Measurements from ENCODE around the gene KLHL13.
"Not testable (repeated sequence)": the region's sequence is repeated elsewhere in the genome, so short reads cannot be mapped to it uniquely, and the experiment has no call there.

KLHL13 gene

GRCh38 chrX:118088084-118088483 lies 28.5 kb downstream of the KLHL13 start:
- DNase-seq, result no peak

GRCh38 chrX:118074196-118074595 lies 42.4 kb downstream of the KLHL13 start:
- no peak for DNase-seq

- DNase-seq, result no peak
Measured at GRCh38 chrX:118066867-118067515, 49.6 kb downstream of the KLHL13 start.

GRCh38 chrX:118062817-118063615 lies 53.6 kb downstream of the KLHL13 start:
- no peak for DNase-seq

GRCh38 chrX:118062048-118062789 lies 54.4 kb downstream of the KLHL13 start:
- DNase-seq, result no peak

GRCh38 chrX:118058924-118059323 lies 57.7 kb downstream of the KLHL13 start:
- no peak for DNase-seq

- no peak for DNase-seq
Measured at GRCh38 chrX:118056870-118057269, 59.7 kb downstream of the KLHL13 start.

GRCh38 chrX:118049713-118050112 lies 66.9 kb downstream of the KLHL13 start:
- DNase-seq, result no peak

GRCh38 chrX:118047446-118048186 lies 69.0 kb downstream of the KLHL13 start:
- DNase-seq, result no peak

- no peak for DNase-seq
Measured at GRCh38 chrX:118039591-118039990, 77.0 kb downstream of the KLHL13 start.

- no peak for DNase-seq
Measured at GRCh38 chrX:118038614-118039365, 77.8 kb downstream of the KLHL13 start.

GRCh38 chrX:118026631-118027030 lies 90.0 kb downstream of the KLHL13 start:
- DNase-seq, result no peak

GRCh38 chrX:118025226-118025625 lies 91.4 kb downstream of the KLHL13 start:
- DNase-seq, result no peak

- no peak for DNase-seq
Measured at GRCh38 chrX:118024482-118024881, 92.1 kb downstream of the KLHL13 start.

- DNase-seq, result no peak
Measured at GRCh38 chrX:118022753-118023152, 93.9 kb downstream of the KLHL13 start.

GRCh38 chrX:118016422-118016821 lies 100.2 kb downstream of the KLHL13 start:
- no peak for DNase-seq

- DNase-seq, result not testable (repeated sequence)
Measured at GRCh38 chrX:118002417-118002816, 114.2 kb downstream of the KLHL13 start.

- DNase-seq, result no peak
Measured at GRCh38 chrX:118000518-118000917, 116.1 kb downstream of the KLHL13 start.

- no peak for DNase-seq
Measured at GRCh38 chrX:117998171-117998570, 118.4 kb downstream of the KLHL13 start.

- DNase-seq, result no peak
Measured at GRCh38 chrX:117996918-117997480, 119.6 kb downstream of the KLHL13 start.

Data from nucleus accumbens (tissue), 56 donors.